ENCODE measurements around the gene CGNL1. TPM values are rescaled to one million over a fixed set of nuclear protein-coding genes. Genes with fewer than 3 reads are reported as not detected.

CGNL1 gene
- total and polyA plus RNA-seq, 8 donors, result 26.5 to 68.1 (median 34.5) TPM

DNA sequence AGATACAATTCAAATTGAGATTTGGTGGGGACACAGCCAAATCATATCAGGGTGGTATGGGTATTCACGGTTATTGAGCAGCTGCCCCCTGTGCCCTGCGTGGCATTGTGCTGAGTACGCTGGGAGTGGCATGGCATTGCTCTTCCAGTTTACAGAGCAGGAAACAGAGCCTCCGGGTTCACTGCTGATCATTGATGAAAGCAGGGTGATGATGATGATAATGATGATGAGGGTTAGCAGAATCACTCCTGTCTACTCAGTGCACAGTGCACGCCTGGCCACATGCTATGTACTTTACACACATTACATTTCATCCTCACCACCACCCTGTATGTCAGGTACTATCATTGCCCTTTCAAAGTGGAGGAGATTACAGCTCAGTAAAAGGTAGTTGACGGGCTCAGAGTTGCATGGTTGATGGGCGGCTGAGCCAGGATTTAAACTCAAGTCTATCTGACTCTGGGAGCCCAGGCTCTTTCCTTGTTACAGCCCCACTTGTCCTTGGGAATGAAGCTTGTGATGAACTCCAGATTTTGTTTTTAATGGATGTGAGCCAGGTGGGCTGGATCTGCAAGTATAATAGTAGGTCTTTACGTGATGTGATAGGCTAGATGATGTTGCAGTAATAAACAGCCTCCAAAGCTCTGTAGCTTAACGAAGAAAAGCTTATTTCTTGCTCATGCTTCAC lies 127.8 kb downstream of the CGNL1 start:
- ATAC-seq, result no peak
- intact Hi-C loops (cut with DNase I), result no loop called here

DNA sequence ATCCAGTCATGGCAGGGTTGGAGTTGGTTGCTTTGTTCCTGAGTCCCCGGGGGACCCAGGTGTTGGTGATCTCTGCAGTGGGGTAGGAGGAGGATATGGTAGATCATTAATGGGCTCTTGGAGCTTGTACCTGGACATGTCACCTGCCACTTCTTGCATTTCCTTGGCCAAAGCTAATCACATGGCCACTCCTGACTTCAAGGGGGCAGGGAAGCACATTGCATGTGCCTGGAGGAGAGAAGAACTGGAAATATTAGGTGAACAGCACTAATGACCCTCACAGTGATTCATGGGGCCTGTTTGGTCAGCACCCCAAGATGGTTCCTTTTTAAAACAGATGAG lies 128.3 kb downstream of the CGNL1 start:
- intact Hi-C loops (cut with DNase I), result no loop called here
- H3K4me1 ChIP-seq, result peaks cover 18 to 29% of the 10 kb centered on the region in 2 donors
- ATAC-seq, result no peak

More for the DNA sequence above, 127.8 kb downstream of the CGNL1 start:
- Histone ChIP-seq H3K4me3 (no peak overlapping the region), H3K4me1 (peaks cover 13 to 29% of the 10 kb centered on the region in 2 donors), H3K27me3 (no peaks in the 10 kb centered on the region), H3K27ac (peak overlapping the region; percentile 19 to 75), H3K36me3 (no peaks in the 10 kb centered on the region), H3K9me3 (no peaks in the 10 kb centered on the region)
- TF ChIP-seq, protein P1, sequence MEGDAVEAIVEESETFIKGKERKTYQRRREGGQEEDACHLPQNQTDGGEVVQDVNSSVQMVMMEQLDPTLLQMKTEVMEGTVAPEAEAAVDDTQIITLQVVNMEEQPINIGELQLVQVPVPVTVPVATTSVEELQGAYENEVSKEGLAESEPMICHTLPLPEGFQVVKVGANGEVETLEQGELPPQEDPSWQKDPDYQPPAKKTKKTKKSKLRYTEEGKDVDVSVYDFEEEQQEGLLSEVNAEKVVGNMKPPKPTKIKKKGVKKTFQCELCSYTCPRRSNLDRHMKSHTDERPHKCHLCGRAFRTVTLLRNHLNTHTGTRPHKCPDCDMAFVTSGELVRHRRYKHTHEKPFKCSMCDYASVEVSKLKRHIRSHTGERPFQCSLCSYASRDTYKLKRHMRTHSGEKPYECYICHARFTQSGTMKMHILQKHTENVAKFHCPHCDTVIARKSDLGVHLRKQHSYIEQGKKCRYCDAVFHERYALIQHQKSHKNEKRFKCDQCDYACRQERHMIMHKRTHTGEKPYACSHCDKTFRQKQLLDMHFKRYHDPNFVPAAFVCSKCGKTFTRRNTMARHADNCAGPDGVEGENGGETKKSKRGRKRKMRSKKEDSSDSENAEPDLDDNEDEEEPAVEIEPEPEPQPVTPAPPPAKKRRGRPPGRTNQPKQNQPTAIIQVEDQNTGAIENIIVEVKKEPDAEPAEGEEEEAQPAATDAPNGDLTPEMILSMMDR (IDR thresholded peaks at IDR 0.05), result no peak
- no peak for DNase-seq

DNA sequence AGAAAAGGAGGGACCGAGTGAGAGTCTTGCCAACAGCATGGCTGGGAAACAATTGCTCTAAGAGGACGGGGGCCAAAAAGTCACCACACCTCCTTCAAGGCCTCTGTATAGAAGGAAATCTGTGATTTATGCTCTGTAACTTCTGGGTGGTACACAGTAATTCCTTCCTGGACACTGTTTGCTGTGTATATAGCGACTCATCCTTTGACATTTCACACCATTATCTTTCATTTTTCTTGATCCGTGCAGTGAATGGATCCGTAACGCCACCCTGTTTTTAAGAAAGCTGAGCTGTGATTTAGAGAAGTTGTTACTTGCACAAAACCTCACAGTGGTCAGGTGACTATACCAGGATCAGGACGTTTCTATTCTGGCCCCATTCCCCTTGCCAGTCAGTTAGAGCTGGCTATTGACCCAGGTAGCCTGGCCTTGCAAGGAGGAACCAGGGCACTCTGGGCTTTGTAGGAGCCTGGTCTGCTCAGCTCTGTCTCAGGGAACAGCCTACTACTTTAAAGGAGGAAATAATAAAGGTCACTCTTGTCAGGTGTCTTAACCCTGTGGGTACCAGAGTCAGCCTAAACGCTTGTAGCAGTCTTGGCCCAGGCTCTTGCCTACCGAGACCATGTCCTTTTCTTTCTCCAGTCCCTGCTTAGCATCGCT lies 128.9 kb downstream of the CGNL1 start:
- intact Hi-C loops (cut with DNase I), result no loop called here
- Histone ChIP-seq H3K36me3 (no peaks in the 10 kb centered on the region), H3K4me1 (peaks cover 23 to 29% of the 10 kb centered on the region in 2 donors), H3K9me3 (no peaks in the 10 kb centered on the region), H3K4me3 (no peak overlapping the region), H3K27me3 (no peaks in the 10 kb centered on the region), H3K27ac (peak overlapping the region; percentile 75 to 84)
- DNase-seq (no peak), ATAC-seq (peak; percentile 46)
- TF ChIP-seq, protein P1 (IDR thresholded peaks at IDR 0.05), result no peak

More for the DNA sequence above, 128.3 kb downstream of the CGNL1 start:
- Histone ChIP-seq H3K4me3 (no peak overlapping the region), H3K27ac (peak overlapping the region; percentile 75 to 84), H3K27me3 (no peaks in the 10 kb centered on the region), H3K36me3 (no peaks in the 10 kb centered on the region), H3K9me3 (no peaks in the 10 kb centered on the region)
- TF ChIP-seq, protein P1 (IDR thresholded peaks at IDR 0.05), result no peak
- DNase-seq, result no peak

DNA sequence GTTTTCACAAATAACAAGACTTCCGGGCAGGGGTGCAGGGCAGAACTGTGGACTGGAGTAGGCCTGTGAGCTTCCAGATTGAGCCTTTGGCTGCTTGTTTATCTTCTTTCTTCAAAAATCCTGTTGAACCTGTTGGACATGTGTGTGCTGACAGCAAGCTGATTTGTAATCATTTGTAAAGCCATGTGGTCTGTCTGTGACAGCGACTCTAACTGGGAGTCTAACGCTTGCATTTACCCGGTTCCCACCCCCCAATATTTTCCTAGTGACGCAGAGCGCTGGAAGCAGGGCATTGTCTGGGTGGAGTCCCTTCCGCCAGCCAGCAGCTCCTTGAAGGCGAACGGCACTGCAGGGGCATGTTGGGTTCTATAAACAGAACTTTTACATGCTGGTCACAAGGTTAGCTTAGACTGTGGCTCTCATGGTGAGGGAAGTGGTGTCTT lies 129.7 kb downstream of the CGNL1 start:
- Histone ChIP-seq H3K9me3 (no peaks in the 10 kb centered on the region), H3K27me3 (no peaks in the 10 kb centered on the region), H3K27ac (peak overlapping the region; percentile 75 to 84), H3K36me3 (no peaks in the 10 kb centered on the region), H3K4me3 (no peak overlapping the region), H3K4me1 (peaks cover 26 to 29% of the 10 kb centered on the region in 2 donors)
- TF ChIP-seq, protein P1 (IDR thresholded peaks at IDR 0.05), result no peak
- ATAC-seq (peak; percentile 81), DNase-seq (peak in 3 of 4 donors; percentile 79 to 87 (median 82))
- intact Hi-C loops (cut with DNase I), result no loop called here

DNA sequence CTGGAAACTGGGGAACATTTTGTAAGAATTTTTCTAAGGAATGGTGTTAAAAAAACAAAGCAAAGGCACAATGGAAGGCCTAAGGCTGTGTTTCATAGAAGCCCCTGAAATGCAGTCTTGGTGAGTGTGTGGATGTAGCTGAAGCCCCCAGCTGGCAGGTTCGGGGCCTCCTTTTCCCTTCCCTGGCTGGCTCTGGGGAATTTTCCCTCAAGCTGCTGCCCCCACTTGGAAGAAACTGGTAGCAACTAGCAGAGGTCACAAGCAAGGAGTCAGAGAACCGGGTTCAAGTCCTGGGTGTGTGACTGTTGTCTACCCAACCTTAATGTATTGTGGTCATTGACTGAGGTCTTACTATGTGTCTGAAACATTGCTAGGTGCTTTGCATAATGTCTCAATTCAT lies 130.1 kb downstream of the CGNL1 start:
- Histone ChIP-seq H3K27me3 (no peaks in the 10 kb centered on the region), H3K9me3 (no peaks in the 10 kb centered on the region), H3K36me3 (no peaks in the 10 kb centered on the region), H3K4me1 (peaks cover 26 to 29% of the 10 kb centered on the region in 2 donors), H3K4me3 (no peak overlapping the region), H3K27ac (peak overlapping the region; percentile 75 to 84)
- DNase-seq, result no peak
- TF ChIP-seq, protein P1 (IDR thresholded peaks at IDR 0.05), result no peak
- no peak for ATAC-seq
- intact Hi-C loops (cut with DNase I), result no loop called here

Data from left lung (tissue), 10 donors.